Measurements from ENCODE around the gene EPB41L2. TPM values are rescaled to one million over a fixed set of nuclear protein-coding genes. Genes with fewer than 3 reads are reported as not detected.

EPB41L2 gene
- total and polyA plus RNA-seq, 2 experiments from 2014 or later: 76.2 to 91.7 TPM

- TF ChIP-seq ZNF462 (CRISPR knock-in tag; IDR thresholded peaks at IDR 0.05): no peak
Observed at GRCh38 chr6:130969791-130970491, 93.1 kb downstream of the EPB41L2 start (continued).

- H3K4me3 Mint-ChIP-seq: no peak overlapping the region
- H3K36me3 Mint-ChIP-seq (ENCODE audit: low read depth): no peaks in the 10 kb centered on the region
- H3K9me3 Mint-ChIP-seq: no peaks in the 10 kb centered on the region
- Histone ChIP-seq H3K27ac (ENCODE audit: low read depth) (no peak overlapping the region), H3K9me2 (ENCODE audit: insufficient read depth) (no peaks in the 10 kb centered on the region), H3F3A (replicated peaks; ENCODE audit: low read depth) (no peaks in the 10 kb centered on the region), H2AFZ (no peak overlapping the region), H3K4me2 (no peak overlapping the region), H3K27me3 (ENCODE audit: insufficient read depth) (no peaks in the 10 kb centered on the region), H3K36me3 (ENCODE audit: insufficient read depth) (no peaks in the 10 kb centered on the region), H3K4me3 (no peak overlapping the region), H3K79me2 (replicated peaks; ENCODE audit: insufficient read depth) (peaks cover 63% of the 10 kb centered on the region), H3K4me1 (ENCODE audit: insufficient read depth) (peaks cover 46% of the 10 kb centered on the region), H4K20me1 (replicated peaks; ENCODE audit: insufficient read depth) (no peaks in the 10 kb centered on the region)
- H3K27me3 Mint-ChIP-seq (ENCODE audit: insufficient read depth, low read depth, poor library complexity): peaks cover 7% of the 10 kb centered on the region
- no peak for ATAC-seq
- peak overlapping the region; percentile 5; the same call in 1 of the 2 replicates for H3K27ac Mint-ChIP-seq
- DNase-seq (ENCODE audit: low spot score): no peak
- peaks cover 60% of the 10 kb centered on the region for H3K4me1 Mint-ChIP-seq
- TF ChIP-seq, protein P1, sequence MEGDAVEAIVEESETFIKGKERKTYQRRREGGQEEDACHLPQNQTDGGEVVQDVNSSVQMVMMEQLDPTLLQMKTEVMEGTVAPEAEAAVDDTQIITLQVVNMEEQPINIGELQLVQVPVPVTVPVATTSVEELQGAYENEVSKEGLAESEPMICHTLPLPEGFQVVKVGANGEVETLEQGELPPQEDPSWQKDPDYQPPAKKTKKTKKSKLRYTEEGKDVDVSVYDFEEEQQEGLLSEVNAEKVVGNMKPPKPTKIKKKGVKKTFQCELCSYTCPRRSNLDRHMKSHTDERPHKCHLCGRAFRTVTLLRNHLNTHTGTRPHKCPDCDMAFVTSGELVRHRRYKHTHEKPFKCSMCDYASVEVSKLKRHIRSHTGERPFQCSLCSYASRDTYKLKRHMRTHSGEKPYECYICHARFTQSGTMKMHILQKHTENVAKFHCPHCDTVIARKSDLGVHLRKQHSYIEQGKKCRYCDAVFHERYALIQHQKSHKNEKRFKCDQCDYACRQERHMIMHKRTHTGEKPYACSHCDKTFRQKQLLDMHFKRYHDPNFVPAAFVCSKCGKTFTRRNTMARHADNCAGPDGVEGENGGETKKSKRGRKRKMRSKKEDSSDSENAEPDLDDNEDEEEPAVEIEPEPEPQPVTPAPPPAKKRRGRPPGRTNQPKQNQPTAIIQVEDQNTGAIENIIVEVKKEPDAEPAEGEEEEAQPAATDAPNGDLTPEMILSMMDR (conservative IDR thresholded peaks at IDR 0.05; ENCODE audit: low read depth in 2 of 2): no peak
- TF ChIP-seq ZNF114 (CRISPR knock-in tag; IDR thresholded peaks at IDR 0.05) (no peak), STAT1 (IDR thresholded peaks at IDR 0.05; ENCODE audit: unreplicated experiment) (no peak), EZH2phosphoT487 (IDR thresholded peaks at IDR 0.05; ENCODE audit: unreplicated experiment) (no peak), ETS1 (IDR thresholded peaks at IDR 0.05) (no peak)
Observed at GRCh38 chr6:130969166-130969565, 93.9 kb downstream of the EPB41L2 start.

Data from GM23338 (cell line).